GM19351 (cell line): ENCODE results near the gene SLC30A10.
"Not testable (repeated sequence)": the region's sequence is repeated elsewhere in the genome, so short reads cannot be mapped to it uniquely, and the experiment has no call there.

Experiments
- ATAC-seq: cut with Tn5 transposase; IDR thresholded peaks from one replicate; pipeline ENCODE4 v1.9.1; 2021; ENCODE audit warnings: mild to moderate bottlenecking, moderate library complexity; ENCODE audit not compliant: unreplicated experiment

The SLC30A10 gene

GRCh38 chr1:219927956-219928790 is at the start of gene SLC30A10:
Gene SLC30A10, minus strand, starts transcription at chr1:219928557. Its CDS starts 117 bp downstream, at chr1:219928440.
- peak; percentile 66 for ATAC-seq

- ATAC-seq = no peak
These were observed 44.9 kb upstream of the SLC30A10 start for GRCh38 chr1:219973213-219973612.

- no peak for ATAC-seq
These were observed 39.0 kb upstream of the SLC30A10 start for GRCh38 chr1:219967361-219967760.

- ATAC-seq = no peak
These were observed 37.7 kb upstream of the SLC30A10 start for GRCh38 chr1:219966071-219966349.

GRCh38 chr1:219965285-219966070 is 37.1 kb upstream of the SLC30A10 start:
- ATAC-seq = no peak

- no peak for ATAC-seq
These were observed 35.1 kb upstream of the SLC30A10 start for GRCh38 chr1:219963432-219963831.

- ATAC-seq = no peak
These were observed 33.3 kb upstream of the SLC30A10 start for GRCh38 chr1:219961684-219962083.

- no peak for ATAC-seq
These were observed 31.3 kb upstream of the SLC30A10 start for GRCh38 chr1:219959540-219960203.

- no peak for ATAC-seq
These were observed 30.6 kb upstream of the SLC30A10 start for GRCh38 chr1:219958875-219959417.

GRCh38 chr1:219954736-219955421 is 26.5 kb upstream of the SLC30A10 start:
- ATAC-seq = no peak

- no peak for ATAC-seq
These were observed 25.7 kb upstream of the SLC30A10 start for GRCh38 chr1:219954052-219954451.

- no peak for ATAC-seq
These were observed 24.0 kb upstream of the SLC30A10 start for GRCh38 chr1:219952361-219952760.

GRCh38 chr1:219949227-219949626 is 20.9 kb upstream of the SLC30A10 start:
- not testable (repeated sequence) for ATAC-seq

- ATAC-seq = not testable (repeated sequence)
These were observed 20.4 kb upstream of the SLC30A10 start for GRCh38 chr1:219948766-219949165.

- ATAC-seq = peak; percentile 79
These were observed 17.4 kb upstream of the SLC30A10 start for GRCh38 chr1:219945795-219946194.

GRCh38 chr1:219941179-219942118 is 13.1 kb upstream of the SLC30A10 start:
- no peak for ATAC-seq

- no peak for ATAC-seq
These were observed 12.3 kb upstream of the SLC30A10 start for GRCh38 chr1:219940707-219941106.

GRCh38 chr1:219938706-219939105 is 10.3 kb upstream of the SLC30A10 start:
- ATAC-seq = no peak

GRCh38 chr1:219933763-219934162 is 5.4 kb upstream of the SLC30A10 start:
- not testable (repeated sequence) for ATAC-seq

GRCh38 chr1:219931033-219931432 is 2.7 kb upstream of the SLC30A10 start:
- no peak for ATAC-seq
